K562 treated with DMSO at 1 percent for 48 hours (cell line): ENCODE measurements around the gene ECHS1. TPM values are rescaled to one million over a fixed set of nuclear protein-coding genes. Genes with fewer than 3 reads are reported as not detected.

ENCODE experiments used
- total RNA-seq: library from RNA; unstranded; fragments of 300-600 nt; gene quantifications from 2 replicates; pipeline ENCODE4 v1.2.3, GENCODE V29; 2022; ENCODE audit warnings: low replicate concordance; ENCODE audit errors: extremely low read depth

Gene ECHS1
- not detected in 2 replicates for total RNA-seq

GRCh38 chr10:133373174-133374090 is at the start of gene ECHS1:
Gene ECHS1 (minus strand): TSS chr10:133373354. CDS start chr10:133373333, 21 bp downstream.

DNA sequence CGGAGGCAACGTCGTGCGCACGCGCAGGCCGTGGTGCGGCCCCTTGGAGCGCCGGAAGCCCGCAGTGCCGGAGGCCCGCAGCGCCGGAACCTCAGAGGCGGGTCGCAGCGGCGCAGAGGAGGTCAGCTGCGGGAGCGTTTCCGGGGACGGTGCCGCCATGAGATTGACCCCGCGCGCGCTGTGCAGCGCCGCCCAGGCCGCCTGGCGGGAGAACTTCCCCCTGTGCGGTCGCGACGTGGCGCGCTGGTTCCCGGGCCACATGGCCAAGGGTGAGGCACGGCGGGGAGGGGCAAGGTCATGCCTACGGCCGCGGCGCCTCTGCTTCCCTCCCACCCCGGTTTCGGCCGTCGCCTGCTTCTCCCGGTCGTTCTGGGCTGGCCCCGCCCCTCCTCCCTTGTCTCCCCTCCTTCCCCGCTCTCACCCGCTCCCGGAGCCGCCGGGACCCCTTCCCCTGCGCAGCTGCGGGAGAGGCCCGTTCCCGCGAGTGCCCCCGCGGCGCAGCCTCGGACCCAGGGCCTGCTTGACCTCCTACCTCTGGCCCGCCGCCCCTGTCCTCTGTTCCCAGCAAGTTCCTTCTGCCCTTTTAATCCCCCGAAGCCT is 21.0 kb upstream of the ECHS1 start, which contains the start of gene MTG1:
TSS of gene MTG1 (plus strand) at position 94 of the 600 bp plus-strand sequence. CDS start at position 158, 64 bp downstream.

GRCh38 chr10:133379152-133379800 is 6.1 kb upstream of the ECHS1 start, which contains the start of gene PAOX:
Gene PAOX (plus strand): TSS chr10:133379262. CDS start chr10:133379317, 55 bp downstream.

DNA sequence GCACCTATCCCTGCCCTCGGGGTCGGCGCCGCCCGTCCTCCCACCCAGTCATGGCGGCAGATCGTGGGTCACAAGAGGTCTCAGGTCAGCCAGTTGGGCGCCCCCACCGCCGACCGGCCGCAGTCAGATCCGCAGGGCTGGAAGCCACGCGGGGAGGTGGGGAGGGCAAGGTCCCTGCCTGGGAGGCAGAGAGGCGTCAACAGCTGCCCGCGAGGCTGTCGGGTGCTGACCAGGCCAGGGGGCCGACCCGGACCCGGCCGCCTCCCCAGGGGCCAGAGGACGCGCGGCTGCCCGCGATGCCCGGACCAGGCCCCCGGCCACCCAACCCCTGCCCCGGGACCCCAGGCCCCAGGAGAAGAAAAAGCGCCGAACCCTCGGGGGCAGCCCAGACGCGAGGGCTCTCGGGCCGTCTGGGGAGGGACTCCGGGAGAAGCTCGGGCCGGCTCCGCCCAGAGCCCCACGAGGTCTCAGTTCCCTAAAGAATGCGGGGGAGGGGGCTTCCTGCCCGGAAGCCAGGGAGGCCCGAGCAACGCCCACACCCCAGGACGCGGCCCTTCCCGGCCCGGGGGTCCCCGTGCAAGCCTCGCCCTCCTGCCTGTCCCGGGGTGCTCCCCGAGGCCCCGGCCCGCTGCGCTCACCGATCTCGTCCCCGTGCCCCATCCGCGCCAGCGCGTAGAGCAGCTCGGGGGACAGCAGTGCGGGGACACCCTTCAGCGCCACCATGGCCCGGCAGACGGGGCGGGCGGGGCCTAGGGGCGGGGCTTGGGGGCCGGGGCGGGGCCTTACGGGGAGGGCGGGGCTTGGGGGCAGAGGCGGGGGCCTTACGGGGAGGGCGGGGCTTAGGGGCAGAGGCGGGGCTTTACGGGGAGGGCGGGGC is 15.6 kb downstream of the ECHS1 start, which contains the start of gene FUOM:
TSS of gene FUOM (minus strand) at position 735 of the 877 bp plus-strand sequence. CDS start at position 723, 12 bp downstream.

GRCh38 chr10:133336577-133337369 is 36.4 kb downstream of the ECHS1 start, which contains the start of gene CALY:
Gene CALY (minus strand): TSS chr10:133336896. CDS start chr10:133328989, 7,907 bp downstream.

Other genes starting within 250 kb of the ECHS1 start
- gene KNDC1, start 213.1 kb downstream of the ECHS1 start, total RNA-seq, result not detected in 2 replicates
- gene UTF1, start 143.1 kb downstream of the ECHS1 start, total RNA-seq, result not detected in 2 replicates
- gene VENTX, start 135.5 kb downstream of the ECHS1 start, total RNA-seq, result not detected in 2 replicates
- gene ADAM8, start 96.5 kb downstream of the ECHS1 start, total RNA-seq, result not detected in 2 replicates
- not detected in 2 replicates for gene TUBGCP2, start 64.5 kb downstream of the ECHS1 start, total RNA-seq
- gene ZNF511, start 64.4 kb downstream of the ECHS1 start, total RNA-seq, result not detected in 2 replicates
- not detected in 2 replicates for gene CALY, start 36.5 kb downstream of the ECHS1 start, total RNA-seq
- not detected in 2 replicates for gene PRAP1, start 26.0 kb downstream of the ECHS1 start, total RNA-seq
- gene FUOM, start 15.3 kb downstream of the ECHS1 start, total RNA-seq, result not detected in 2 replicates
- gene PAOX, start 5.9 kb upstream of the ECHS1 start, total RNA-seq, result not detected in 2 replicates
- gene MTG1, start 20.8 kb upstream of the ECHS1 start, total RNA-seq, result not detected in 2 replicates
- not detected in 2 replicates for gene SPRN, start 51.3 kb upstream of the ECHS1 start, total RNA-seq
- not detected in 2 replicates for gene SCART1, start 80.6 kb upstream of the ECHS1 start, total RNA-seq
- not detected in 2 replicates for gene CYP2E1, start 154.0 kb upstream of the ECHS1 start, total RNA-seq
- not detected in 2 replicates for gene SYCE1, start 192.2 kb upstream of the ECHS1 start, total RNA-seq